H1 (cell line): ENCODE data around the gene POPDC3. TPM values are rescaled to one million over a fixed set of nuclear protein-coding genes. Genes with fewer than 3 reads are reported as not detected.

Experiments used
- CTCF ChIA-PET: fragments of 300-600 bp; sonication (Branson Sonifier 250); formaldehyde crosslinking; loops from one replicate; lab custom pipeline; 2021; ENCODE audit not compliant: partially characterized antibody; lab: Charles Lee
- POLR2A ChIA-PET: fragments of 300-600 bp; sonication (Branson Sonifier 250); formaldehyde crosslinking; loops from one replicate; lab custom pipeline; 2021; ENCODE audit warnings: inconsistent platforms; ENCODE audit not compliant: partially characterized antibody; lab: Charles Lee
- DNase-seq, 2 experiments: peaks; one replicate each; pipeline versions ENCODE4 v3.0.0 to v3.0.0-alpha.2; 2010 to 2022; ENCODE audit warnings: low spot score in 2 of 2, low read depth in 1 of 2, mixed read lengths in 1 of 2
- FAIRE-seq: peaks from 2 replicates; lab custom pipeline; 2011; peaks lifted over from hg19 to GRCh38; lab: Jason Lieb, UNC
- H2AFZ ChIP-seq: 2 replicates; pipeline ENCODE4 v1.8.1; 2012; ENCODE audit warnings: low read length, inconsistent platforms
- H2AK5ac ChIP-seq: 2 replicates; pipeline ENCODE4 v1.6.1; 2013; ENCODE audit warnings: low read depth, low read length
- H2BK120ac ChIP-seq: replicated peaks from 2 replicates; pipeline ENCODE3; 2013; ENCODE audit warnings: low read depth, low read length, inconsistent platforms
- H2BK12ac ChIP-seq: 2 replicates; pipeline ENCODE4 v1.6.1; 2013; ENCODE audit warnings: low read depth, low read length
- H2BK15ac ChIP-seq: 2 replicates; pipeline ENCODE4 v1.6.1; 2013; ENCODE audit warnings: low read length
- H2BK20ac ChIP-seq: 2 replicates; pipeline ENCODE4 v1.6.1; 2013; ENCODE audit warnings: low read length
- H2BK5ac ChIP-seq: 2 replicates; pipeline ENCODE4 v1.6.1; 2013; ENCODE audit warnings: low read depth, low read length
- H3K14ac ChIP-seq: 2 replicates; pipeline ENCODE4 v1.6.1; 2013; ENCODE audit warnings: inconsistent platforms; ENCODE audit not compliant: insufficient read length
- H3K18ac ChIP-seq: 2 replicates; pipeline ENCODE4 v1.6.1; 2013; ENCODE audit warnings: low read length; ENCODE audit errors: extremely low read depth
- H3K23ac ChIP-seq: 2 replicates; pipeline ENCODE4 v1.6.1; 2013; ENCODE audit warnings: inconsistent platforms; ENCODE audit not compliant: insufficient read length
- H3K23me2 ChIP-seq: 2 replicates; pipeline ENCODE4 v1.6.1; 2013; ENCODE audit warnings: low read depth, low read length
- H3K27ac ChIP-seq: 2 replicates; pipeline ENCODE4 v1.6.1; 2011; ENCODE audit warnings: low read depth, low read length, inconsistent platforms
- H3K27me3 ChIP-seq, 4 experiments: replicated peaks in 1 of 4; 1 replicate in 1 of 4; 2 replicates in 3 of 4; pipeline versions ENCODE4 v1.6.1 to v1.8.1; 2011 to 2013; ENCODE audit warnings: low read length in 3 of 4, mild to moderate bottlenecking in 3 of 4, inconsistent platforms in 2 of 4, mixed read lengths in 2 of 4, moderate library complexity in 1 of 4; ENCODE audit not compliant: control insufficient read depth in 3 of 4, insufficient read depth in 3 of 4; ENCODE audit errors: extremely low read depth in 1 of 4
- H3K36me3 ChIP-seq, 4 experiments: 2 replicates each; pipeline versions ENCODE4 v1.6.1 to v1.8.1; 2011 to 2013; ENCODE audit warnings: mild to moderate bottlenecking in 4 of 4, low read length in 3 of 4, moderate library complexity in 2 of 4, control low read depth in 1 of 4, inconsistent platforms in 1 of 4; ENCODE audit not compliant: insufficient read depth in 4 of 4, control insufficient read depth in 2 of 4
- H3K4ac ChIP-seq: replicated peaks from 2 replicates; pipeline ENCODE3; 2013; ENCODE audit warnings: low read length, low read depth, mixed read lengths, inconsistent platforms; ENCODE audit not compliant: insufficient read length
- H3K4me1 ChIP-seq, 4 experiments: replicated peaks in 1 of 4; 1 replicate in 1 of 4; 2 replicates in 3 of 4; pipeline versions ENCODE4 v1.6.1 to v1.8.1; 2011 to 2013; ENCODE audit warnings: low read length in 3 of 4, inconsistent platforms in 2 of 4, mixed read lengths in 1 of 4; ENCODE audit not compliant: insufficient read depth in 4 of 4, control insufficient read depth in 3 of 4
- H3K4me2 ChIP-seq, 2 experiments: 2 replicates each; pipeline versions ENCODE4 v1.6.1 to v1.8.1; 2011 to 2013; ENCODE audit warnings: low read depth in 2 of 2, low read length in 2 of 2, control low read depth in 1 of 2, inconsistent platforms in 1 of 2, mild to moderate bottlenecking in 1 of 2; ENCODE audit not compliant: insufficient read depth in 1 of 2
- H3K4me3 ChIP-seq, 4 experiments: fragments of 200-600, 300-600 bp in 1 of 4; sonication (generic), shearing (Covaris generic), sonication (Bioruptor Twin) in 1 of 4; 2 replicates each; pipeline versions ENCODE4 v1.5.1 to v1.8.1; 2011 to 2016; ENCODE audit warnings: low read length in 4 of 4, low read depth in 3 of 4, control low read depth in 2 of 4, inconsistent platforms in 2 of 4, mild to moderate bottlenecking in 2 of 4, mixed read lengths in 1 of 4, moderate library complexity in 1 of 4; ENCODE audit not compliant: insufficient read depth in 2 of 4; ENCODE audit errors: extremely low read depth in 1 of 4
- H3K56ac ChIP-seq: replicated peaks from 2 replicates; pipeline ENCODE3; 2013; ENCODE audit warnings: low read depth, mild to moderate bottlenecking, mixed read lengths, low read length, inconsistent platforms; ENCODE audit not compliant: insufficient read length
- H3K79me1 ChIP-seq: 2 replicates; pipeline ENCODE4 v1.6.1; 2013; ENCODE audit warnings: low read depth, low read length, control low read depth
- H3K79me2 ChIP-seq, 2 experiments: 2 replicates each; pipeline versions ENCODE4 v1.6.1 to v1.8.1; 2012 to 2013; ENCODE audit warnings: low read length in 2 of 2, mild to moderate bottlenecking in 2 of 2, inconsistent platforms in 1 of 2; ENCODE audit not compliant: insufficient read depth in 2 of 2, control insufficient read depth in 1 of 2
- H3K9ac ChIP-seq, 4 experiments: replicated peaks in 1 of 4; 1 replicate in 1 of 4; 2 replicates in 3 of 4; pipeline versions ENCODE4 v1.6.1 to v1.8.1; 2011 to 2013; ENCODE audit warnings: low read depth in 3 of 4, low read length in 3 of 4, control low read depth in 2 of 4, mild to moderate bottlenecking in 2 of 4, moderate library complexity in 2 of 4, inconsistent platforms in 1 of 4; ENCODE audit errors: extremely low read depth in 1 of 4
- H3K9me3 ChIP-seq, 2 experiments: 2 replicates each; pipeline versions ENCODE4 v1.6.1 to v1.8.1; 2012 to 2013; ENCODE audit warnings: mild to moderate bottlenecking in 2 of 2, moderate library complexity in 2 of 2, control low read depth in 1 of 2, inconsistent platforms in 1 of 2, low read depth in 1 of 2, low read length in 1 of 2, mixed read lengths in 1 of 2; ENCODE audit not compliant: insufficient read depth in 2 of 2
- H4K20me1 ChIP-seq, 2 experiments: replicated peaks in 1 of 2; 2 replicates each; pipeline versions ENCODE3 to v1.8.1; 2011 to 2013; ENCODE audit warnings: inconsistent platforms in 2 of 2, low read length in 2 of 2, mild to moderate bottlenecking in 1 of 2; ENCODE audit not compliant: insufficient read depth in 2 of 2, control insufficient read depth in 1 of 2
- H4K5ac ChIP-seq: 2 replicates; pipeline ENCODE4 v1.6.1; 2013; ENCODE audit warnings: low read length, low read depth, mixed read lengths, inconsistent platforms; ENCODE audit not compliant: insufficient read length
- H4K8ac ChIP-seq: 2 replicates; pipeline ENCODE4 v1.8.0; 2013; ENCODE audit warnings: mild to moderate bottlenecking, moderate library complexity, low read length, inconsistent platforms; ENCODE audit not compliant: insufficient read depth; ENCODE audit errors: extremely low read depth
- H4K91ac ChIP-seq: replicated peaks from 2 replicates; pipeline ENCODE3; 2013; ENCODE audit warnings: low read length, mixed read lengths, inconsistent platforms; ENCODE audit not compliant: insufficient read length
- CEBPB ChIP-seq: IDR thresholded peaks from 2 replicates; pipeline ENCODE4 v1.6.1; 2012; ENCODE audit warnings: low read depth, low read length
- RXRA ChIP-seq: IDR thresholded peaks from 2 replicates; pipeline ENCODE4 v1.6.1; 2011; ENCODE audit warnings: low read depth, mild to moderate bottlenecking, low read length, moderate library complexity; ENCODE audit not compliant: insufficient read depth
- TAF1 ChIP-seq: IDR thresholded peaks from 2 replicates; pipeline ENCODE4 v1.6.1; 2011; ENCODE audit warnings: mild to moderate bottlenecking, low read depth, low read length
- TAF7 ChIP-seq: optimal IDR thresholded peaks from 2 replicates; pipeline ENCODE3; 2011; ENCODE audit warnings: low read depth, mild to moderate bottlenecking, inconsistent platforms, low read length, moderate library complexity, borderline replicate concordance
- WGBS, 2 experiments: shearing (Covaris generic) in 1 of 2; methylation state at CpG; one replicate each; pipeline versions ENCODE4 v1.1.6 to v1.1.7; 2013 to 2015; ENCODE audit warnings: low lambda C conversion rate in 2 of 2, mixed read lengths in 2 of 2, inconsistent platforms in 1 of 2, low coverage in 1 of 2, missing lambda C conversion rate in 1 of 2; ENCODE audit not compliant: insufficient replicate concordance in 2 of 2, insufficient coverage in 1 of 2, insufficient read length in 1 of 2; ENCODE audit errors: extremely low coverage in 1 of 2, missing lambda C conversion rate in 1 of 2; 5-methylcytosine and 5-hydroxymethylcytosine counted together
- polyA plus RNA-seq, 7 experiments: library from polyadenylated mRNA; depleted of rRNA in 3 of 7; stranded (reverse) in 5 of 7; unstranded in 2 of 7; fragments of >200 nt in 5 of 7; fragments of 200-250 nt in 2 of 7; gene quantifications; 1 replicate in 5 of 7; 2 replicates in 1 of 7; 4 replicates in 1 of 7; pipeline versions ENCODE4 v1.2.1 to v1.2.3, GENCODE V29; 2011 to 2013; ENCODE audit warnings: missing spikeins in 2 of 7, mixed read lengths in 2 of 7
- total RNA-seq: library from RNA; stranded (reverse); fragmentation: NEBNext Ultra II Directional; extraction: Animal tissue kit (Norgen Biotek cat#: 25700); gene quantifications from 2 replicates; pipeline ENCODE4 v1.2.1, GENCODE V29; 2021
- TF ChIP-seq, protein P1 (sequence below), 3 experiments: IDR thresholded peaks; 1 replicate in 2 of 3; 2 replicates in 1 of 3; pipeline versions ENCODE4 v1.5.1 to v1.6.1; 2011; ENCODE audit warnings: low read length in 3 of 3, mild to moderate bottlenecking in 3 of 3, inconsistent platforms in 2 of 3, low read depth in 1 of 3, moderate library complexity in 1 of 3; ENCODE audit not compliant: insufficient read depth in 1 of 3; ENCODE audit errors: control extremely low read depth in 1 of 3
- TF ChIP-seq, protein P2 (sequence below): IDR thresholded peaks from 2 replicates; pipeline ENCODE4 v1.6.1; 2012; ENCODE audit warnings: inconsistent platforms

Gene POPDC3
- total and polyA plus RNA-seq, 2 of the 8 experiments (the other 6 are each of a cell fraction or from before 2014, with no cell fraction given), result 3.7 to 6.5 TPM

DNA sequence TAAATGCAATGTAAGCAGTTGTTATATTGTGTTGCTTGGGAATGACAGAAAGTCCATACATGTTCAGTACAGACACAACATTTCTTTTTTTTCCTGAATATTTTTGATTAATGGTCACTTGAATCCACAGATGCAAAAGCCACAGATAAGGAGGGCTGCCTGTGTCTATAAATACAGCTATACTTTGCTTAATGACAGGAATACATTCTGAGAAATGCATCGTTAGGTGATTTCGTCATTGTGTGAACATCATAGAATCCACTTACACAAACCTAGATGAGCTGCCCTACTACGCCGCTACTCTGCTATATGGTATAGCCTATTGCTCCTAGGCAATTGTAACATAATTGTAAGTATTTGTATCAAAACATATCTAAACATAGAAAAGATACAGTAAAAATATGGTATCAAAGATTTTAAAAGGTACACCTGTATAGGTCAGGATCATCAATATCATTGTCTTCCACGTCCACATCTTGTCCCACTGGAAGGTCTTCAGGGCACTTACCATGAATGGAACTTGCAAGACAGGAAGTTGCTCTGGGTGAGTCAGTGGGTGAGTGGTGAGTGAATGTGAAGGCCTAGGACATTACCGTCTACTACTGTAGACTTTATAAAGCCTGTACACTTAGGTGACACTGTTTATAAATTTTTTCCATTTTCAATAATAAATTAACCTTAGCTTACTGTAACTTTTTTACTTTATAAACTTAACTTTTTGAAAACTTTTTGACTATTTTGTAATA is 27.9 kb upstream of the POPDC3 start:
- H3K4ac ChIP-seq, result no peak overlapping the region
- DNase-seq, result no peak
- no peaks in the 10 kb centered on the region for H3K36me3 ChIP-seq
- no peak overlapping the region for H4K8ac ChIP-seq
- no peaks in the 10 kb centered on the region for H3K27me3 ChIP-seq
- no peak overlapping the region for H3K18ac ChIP-seq
- no peak for FAIRE-seq
- H4K20me1 ChIP-seq, result no peaks in the 10 kb centered on the region
- no peaks in the 10 kb centered on the region for H3K4me1 ChIP-seq
- no peaks in the 10 kb centered on the region for H3K79me1 ChIP-seq
- no peak overlapping the region for H3K14ac ChIP-seq
- H3K27ac ChIP-seq, result no peak overlapping the region
- no peak overlapping the region for H3K4me3 ChIP-seq
- no peak overlapping the region for H2AFZ ChIP-seq
- no peak for TF ChIP-seq RXRA
- TF ChIP-seq TAF1, result no peak
- TF ChIP-seq, protein P1, sequence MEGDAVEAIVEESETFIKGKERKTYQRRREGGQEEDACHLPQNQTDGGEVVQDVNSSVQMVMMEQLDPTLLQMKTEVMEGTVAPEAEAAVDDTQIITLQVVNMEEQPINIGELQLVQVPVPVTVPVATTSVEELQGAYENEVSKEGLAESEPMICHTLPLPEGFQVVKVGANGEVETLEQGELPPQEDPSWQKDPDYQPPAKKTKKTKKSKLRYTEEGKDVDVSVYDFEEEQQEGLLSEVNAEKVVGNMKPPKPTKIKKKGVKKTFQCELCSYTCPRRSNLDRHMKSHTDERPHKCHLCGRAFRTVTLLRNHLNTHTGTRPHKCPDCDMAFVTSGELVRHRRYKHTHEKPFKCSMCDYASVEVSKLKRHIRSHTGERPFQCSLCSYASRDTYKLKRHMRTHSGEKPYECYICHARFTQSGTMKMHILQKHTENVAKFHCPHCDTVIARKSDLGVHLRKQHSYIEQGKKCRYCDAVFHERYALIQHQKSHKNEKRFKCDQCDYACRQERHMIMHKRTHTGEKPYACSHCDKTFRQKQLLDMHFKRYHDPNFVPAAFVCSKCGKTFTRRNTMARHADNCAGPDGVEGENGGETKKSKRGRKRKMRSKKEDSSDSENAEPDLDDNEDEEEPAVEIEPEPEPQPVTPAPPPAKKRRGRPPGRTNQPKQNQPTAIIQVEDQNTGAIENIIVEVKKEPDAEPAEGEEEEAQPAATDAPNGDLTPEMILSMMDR (IDR thresholded peaks at IDR 0.05; ENCODE audit: control extremely low read depth in 1 of 3, insufficient read depth in 1 of 3, low read depth in 1 of 3, low read length in 3 of 3), result no peak
- no peak for TF ChIP-seq CEBPB
- TF ChIP-seq TAF7, result no peak
- TF ChIP-seq, protein P2, sequence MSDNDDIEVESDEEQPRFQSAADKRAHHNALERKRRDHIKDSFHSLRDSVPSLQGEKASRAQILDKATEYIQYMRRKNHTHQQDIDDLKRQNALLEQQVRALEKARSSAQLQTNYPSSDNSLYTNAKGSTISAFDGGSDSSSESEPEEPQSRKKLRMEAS, result no peak
- H3K9me3 ChIP-seq, result no peaks in the 10 kb centered on the region
- no peak overlapping the region for H4K5ac ChIP-seq
- no peak overlapping the region for H3K9ac ChIP-seq
- no peak overlapping the region for H2BK12ac ChIP-seq
- H2BK5ac ChIP-seq, result no peak overlapping the region
- no peaks in the 10 kb centered on the region for H3K23me2 ChIP-seq
- ChIA-PET CTCF (no interaction called here), POLR2A (no interaction called here)
- no peak overlapping the region for H3K23ac ChIP-seq
- no peak overlapping the region for H2BK20ac ChIP-seq
- no peak overlapping the region for H4K91ac ChIP-seq
- no peak overlapping the region for H3K56ac ChIP-seq
- H2BK120ac ChIP-seq, result no peak overlapping the region
- H2BK15ac ChIP-seq, result no peak overlapping the region
- no peaks in the 10 kb centered on the region for H3K79me2 ChIP-seq
- H2AK5ac ChIP-seq, result no peak overlapping the region
- WGBS, 2 experiments, result 95% methylated on average over 6 of the region's 6 CpGs; no CpG with 5 or more reads in 1 of the 2 experiments
- H3K4me2 ChIP-seq, result no peak overlapping the region
